ENCODE measurements around the gene TIAM1.

TIAM1 gene

DNA sequence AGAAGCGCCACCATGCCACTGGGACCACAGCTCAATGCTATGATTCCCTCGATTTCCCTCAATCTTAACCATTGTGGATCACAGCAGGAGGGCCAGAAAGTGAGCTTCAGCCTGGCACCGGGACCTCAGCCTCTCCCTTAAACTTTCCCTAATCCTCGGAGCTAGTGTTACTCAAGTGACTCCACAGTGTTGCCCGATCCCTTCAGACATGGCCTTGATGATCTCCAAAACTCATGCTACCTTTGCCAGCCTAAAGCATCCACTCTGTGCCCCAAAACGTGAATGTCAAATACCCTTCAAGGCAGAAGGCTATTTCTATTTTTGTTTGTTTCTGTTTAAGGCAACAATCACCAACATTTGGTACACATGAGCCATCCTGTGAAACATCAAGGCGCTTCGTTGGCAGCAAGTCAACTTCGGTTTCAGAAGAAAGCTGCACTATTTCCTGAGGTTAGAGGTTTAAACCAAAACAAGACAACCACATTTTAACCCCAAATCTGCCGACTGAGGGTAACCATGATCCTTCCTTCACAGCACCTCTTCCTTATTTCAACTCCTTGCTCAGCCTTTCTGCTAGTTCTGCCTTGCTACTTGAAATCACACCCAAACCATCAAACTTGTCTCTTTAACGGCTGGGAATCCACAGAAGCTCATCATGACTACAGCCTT, 211.4 kb downstream of the TIAM1 start:
- DNase-seq = peak in 4 of 5 donors; percentile 38 to 95 (median 56)

DNA sequence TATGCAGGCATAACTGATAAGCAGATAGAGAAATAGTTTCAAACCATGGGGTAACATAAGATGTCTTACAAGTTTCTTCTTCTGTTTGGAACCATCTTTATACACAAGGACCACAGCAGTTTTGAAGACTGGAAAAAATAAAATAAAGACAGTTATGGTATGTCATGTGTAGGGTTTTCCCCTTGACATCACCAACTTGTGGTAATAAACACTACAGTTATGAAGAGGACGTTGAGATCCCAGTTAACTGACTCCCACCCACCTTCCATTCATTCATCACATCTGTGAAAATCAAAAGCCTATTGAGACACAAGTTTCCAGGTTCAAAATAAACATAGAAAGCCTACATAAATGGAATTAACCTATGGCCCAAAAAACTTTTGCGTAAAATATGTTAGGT, 213.2 kb downstream of the TIAM1 start:
- DNase-seq = peak in 1 of 5 donors; percentile 65

GRCh38 chr21:31128234-31128633, 215.8 kb downstream of the TIAM1 start:
- DNase-seq = no peak

- no peak for DNase-seq
Observed at GRCh38 chr21:31124010-31124409, 220.1 kb downstream of the TIAM1 start.

DNA sequence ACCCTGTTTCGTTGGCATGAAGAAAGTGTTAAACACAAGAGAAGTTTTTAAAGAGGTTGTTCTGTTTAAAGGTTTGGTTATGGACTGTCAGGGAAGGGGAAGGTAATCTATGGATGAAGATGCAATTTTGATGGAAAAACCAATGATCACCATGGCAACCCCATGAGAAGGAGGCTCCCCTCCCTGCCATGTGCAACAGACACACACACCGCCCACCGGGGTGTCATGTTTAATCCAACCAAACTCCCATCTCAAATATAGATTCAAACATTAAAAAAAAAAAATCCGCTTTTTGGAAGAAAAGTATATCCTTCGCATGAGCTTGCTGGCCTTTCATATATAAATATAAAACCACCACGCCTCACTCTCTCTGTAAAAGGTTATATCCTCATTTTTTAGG, 224.9 kb downstream of the TIAM1 start:
- no peak for DNase-seq

DNA sequence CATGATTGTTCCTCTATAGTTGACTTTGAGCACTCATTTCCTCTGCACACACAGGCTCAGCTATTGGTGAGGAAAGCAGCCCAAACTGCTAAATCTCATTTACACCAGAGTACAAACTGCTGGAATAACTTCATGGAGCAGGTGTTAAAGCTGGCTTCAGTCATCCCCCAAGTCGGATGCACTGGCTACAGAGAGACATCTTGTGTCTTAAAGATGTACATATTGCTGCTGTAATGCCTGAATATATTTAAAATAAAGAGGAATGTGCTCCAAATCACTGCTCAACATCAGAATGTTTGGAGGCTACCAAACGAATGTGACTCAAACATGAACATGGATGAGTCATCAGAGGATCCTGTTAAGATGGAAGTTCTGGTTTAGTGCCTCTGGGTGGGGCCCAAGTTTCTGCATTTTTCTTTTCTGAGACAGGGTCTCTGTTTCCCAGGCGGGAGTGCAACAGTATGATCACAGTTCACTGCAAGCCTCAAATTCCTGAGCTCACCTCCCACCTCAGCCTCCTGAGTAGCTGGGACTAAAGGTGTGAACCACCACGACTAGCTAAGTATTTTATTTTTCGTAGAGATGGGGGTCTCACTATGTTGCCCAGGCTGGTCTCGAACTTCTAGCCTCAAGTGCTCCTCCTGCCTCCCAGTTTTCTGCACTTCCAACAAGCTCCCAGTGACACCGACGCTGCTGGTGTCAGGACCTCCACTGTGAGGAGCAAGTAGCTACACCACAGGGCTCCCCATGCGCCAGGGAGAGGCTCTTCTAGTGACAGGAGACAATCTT, 226.7 kb downstream of the TIAM1 start:
- DNase-seq = peak in 1 of 5 donors; percentile 65

DNA sequence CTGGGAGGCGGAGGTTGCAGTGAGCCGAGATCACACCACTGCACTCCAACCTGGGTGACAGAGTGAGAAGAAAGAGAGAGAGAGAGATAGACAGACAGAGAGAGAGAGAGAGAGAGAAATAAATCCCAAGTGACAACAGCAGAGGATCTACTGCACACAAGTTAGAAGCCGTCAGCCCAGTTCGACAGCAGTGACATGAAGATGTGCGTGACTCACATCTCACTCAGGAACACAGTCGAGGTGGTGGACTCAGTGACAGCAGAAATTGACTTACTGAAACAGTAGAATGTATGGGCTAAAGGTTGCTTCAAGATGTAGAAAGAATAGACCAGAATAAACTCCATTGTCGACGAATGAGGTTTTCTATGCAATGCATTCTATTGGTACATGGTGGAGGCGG, 228.8 kb downstream of the TIAM1 start:
- DNase-seq = no peak

GRCh38 chr21:31111093-31111492, 233.0 kb downstream of the TIAM1 start:
- DNase-seq = no peak

- no peak for DNase-seq
Observed at GRCh38 chr21:31110430-31110829, 233.6 kb downstream of the TIAM1 start.

DNA sequence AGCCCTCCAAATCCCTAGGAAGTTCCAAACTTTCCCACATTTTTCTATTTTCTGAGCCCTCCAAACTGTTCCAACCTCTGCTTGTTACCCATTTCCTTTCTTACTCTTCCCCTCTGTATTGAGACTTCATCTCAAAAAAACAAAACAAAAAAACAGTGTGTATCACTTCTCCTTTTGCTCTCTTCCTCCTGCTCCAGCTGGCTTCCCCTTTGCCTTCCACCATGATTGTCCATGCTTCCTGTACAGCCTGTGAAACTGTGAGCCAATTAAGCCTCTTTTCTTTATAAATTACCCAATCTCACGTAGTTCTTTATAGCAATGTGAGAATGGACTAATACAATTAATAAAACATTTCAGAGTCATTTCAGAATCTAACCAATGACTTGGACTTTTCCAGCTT, 236.2 kb downstream of the TIAM1 start:
- no peak for DNase-seq

DNA sequence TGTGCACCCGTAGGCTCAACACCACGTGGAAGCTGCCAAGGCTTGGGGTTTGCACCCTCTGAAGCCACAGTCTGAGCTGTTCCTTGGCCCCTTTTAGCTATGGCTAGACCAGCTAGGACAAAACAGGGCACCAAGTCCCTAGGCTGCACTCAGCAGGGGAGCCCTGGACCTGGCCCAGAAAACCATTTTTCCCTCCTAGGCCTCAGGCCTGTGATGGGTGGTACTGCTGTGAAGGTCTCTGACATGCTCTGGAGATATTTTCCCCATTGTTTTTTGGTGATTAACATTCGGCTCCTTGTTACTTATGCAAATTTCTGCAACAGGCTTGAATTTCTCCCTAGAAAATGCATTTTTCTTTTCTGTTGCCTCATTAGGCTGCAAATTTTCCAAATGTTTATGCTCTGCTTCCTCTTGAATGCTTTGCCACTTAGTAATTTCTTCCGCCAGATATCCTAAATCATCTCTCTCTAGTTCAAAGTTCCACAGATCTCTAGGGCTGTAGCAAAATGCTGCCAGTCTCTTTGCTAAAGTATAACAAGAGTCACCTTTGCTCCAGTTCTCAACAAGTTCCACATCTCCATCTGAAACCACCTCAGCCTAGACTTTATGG, 236.8 kb downstream of the TIAM1 start:
- DNase-seq = no peak

DNA sequence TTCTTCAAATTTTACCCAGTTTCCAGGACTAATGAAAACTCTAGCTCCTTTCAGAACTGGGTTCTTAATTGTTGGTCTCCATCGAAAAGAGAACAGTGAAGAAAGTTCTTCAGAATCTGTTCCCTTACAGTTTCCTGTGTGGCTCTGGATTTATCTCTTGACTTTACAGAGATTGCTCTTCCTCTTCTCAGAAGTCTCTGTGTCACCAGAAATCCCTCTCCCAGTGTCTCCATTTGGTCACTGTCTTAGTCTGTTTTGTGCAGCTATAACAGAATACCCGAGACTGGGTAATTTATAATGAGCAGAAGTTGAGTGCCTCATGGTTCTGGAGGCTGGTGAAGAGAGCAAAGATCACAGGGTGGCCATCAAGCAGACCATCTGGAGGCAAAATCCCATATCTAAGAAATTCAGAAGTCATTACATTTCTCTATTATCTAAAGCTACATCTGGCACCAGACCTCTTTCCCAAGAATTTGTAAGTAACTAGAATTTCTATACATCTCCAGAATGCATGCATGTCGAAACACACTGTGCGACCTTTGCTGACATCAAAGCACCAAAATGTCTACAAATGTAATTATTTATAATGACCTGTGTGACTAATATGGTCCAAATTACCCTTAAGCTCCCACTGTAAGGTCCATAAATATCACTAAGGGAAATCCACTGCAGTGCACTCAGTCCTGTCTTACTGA, 240.3 kb downstream of the TIAM1 start:
- no peak for DNase-seq

- DNase-seq = no peak
Observed at GRCh38 chr21:31103163-31103562, 240.9 kb downstream of the TIAM1 start.

GRCh38 chr21:31099122-31099521, 244.9 kb downstream of the TIAM1 start:
- no peak for DNase-seq

GRCh38 chr21:31098576-31099005, 245.5 kb downstream of the TIAM1 start:
- peak; percentile 36 to 71 (median 54) for DNase-seq

- no peak for DNase-seq
Observed at GRCh38 chr21:31092832-31093625, 251.0 kb downstream of the TIAM1 start.

GRCh38 chr21:31090376-31090775, 253.7 kb downstream of the TIAM1 start:
- DNase-seq = no peak

- DNase-seq = no peak
Observed at GRCh38 chr21:31088474-31088751, 255.6 kb downstream of the TIAM1 start.

DNA sequence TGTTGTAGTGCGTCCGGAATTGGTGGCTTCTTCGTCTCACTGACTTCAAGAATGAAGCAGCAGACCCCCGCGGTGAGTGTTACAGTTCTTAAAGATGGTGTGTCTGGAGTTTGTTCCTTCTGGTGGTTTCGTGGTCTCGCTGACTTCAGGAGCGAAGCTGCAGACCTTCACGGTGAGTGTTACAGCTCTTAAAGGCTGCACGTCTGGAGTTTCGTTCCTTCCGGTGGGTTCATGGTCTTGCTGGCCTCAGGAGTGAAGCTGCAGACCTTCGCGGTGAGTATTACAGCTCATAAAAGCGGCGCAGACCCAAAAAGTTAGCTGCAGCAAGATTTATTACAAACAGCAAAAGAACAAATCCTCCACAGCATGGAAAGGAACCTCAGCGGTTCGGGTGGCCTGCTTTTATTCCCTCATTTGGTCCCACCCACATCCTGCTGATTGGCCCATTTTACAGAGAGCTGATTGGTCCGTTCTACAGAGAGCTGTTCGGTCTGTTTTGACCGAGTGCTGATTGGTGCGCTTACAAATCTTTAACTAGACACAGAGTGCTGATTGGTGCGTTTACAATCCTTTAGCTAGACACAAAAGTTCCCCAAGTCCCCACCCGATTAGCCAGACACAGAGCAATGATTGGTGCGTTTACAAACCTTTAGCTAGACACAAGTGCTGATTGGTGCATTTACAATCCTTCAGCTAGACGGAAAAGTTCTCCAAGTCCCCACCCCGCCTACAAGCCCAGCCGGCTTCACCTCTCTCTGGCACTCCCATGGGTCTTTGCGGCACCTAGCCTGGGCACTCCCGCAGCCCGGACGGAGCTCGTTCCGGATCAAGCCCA, 256.2 kb downstream of the TIAM1 start:
- no peak for DNase-seq

GRCh38 chr21:31084689-31085088, 259.4 kb downstream of the TIAM1 start:
- DNase-seq = no peak

DNA sequence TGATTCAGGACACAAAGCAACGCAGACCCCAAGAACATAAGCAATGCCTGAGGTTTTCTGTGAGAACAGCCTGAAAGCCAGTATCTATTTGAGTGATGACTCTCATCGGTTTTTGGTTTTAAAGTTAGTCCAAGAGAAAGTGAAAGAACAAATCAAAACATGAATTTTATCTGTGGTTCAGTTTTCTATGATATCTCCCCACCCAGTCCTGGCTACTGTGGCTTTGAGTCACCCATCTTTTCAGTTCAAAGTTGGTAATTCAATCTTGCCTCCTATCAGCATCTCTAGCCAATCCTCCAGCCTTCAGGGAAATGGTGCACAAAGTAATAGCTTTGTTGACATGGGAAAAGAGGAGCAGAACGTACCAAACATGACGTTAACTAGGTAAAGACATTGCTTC, 265.3 kb downstream of the TIAM1 start:
- DNase-seq = peak in 1 of 5 donors; percentile 46

- no peak for DNase-seq
Observed at GRCh38 chr21:31078216-31078615, 265.8 kb downstream of the TIAM1 start.

Measured in T-helper 1 cell (primary cell).